Midbrain (tissue), 1 donor: Measurements from ENCODE around the gene EEF1AKMT3.

Experiments
- DNase-seq: peaks from one replicate; lab custom pipeline; 2025; lab: John Stamatoyannopoulos, UW

The EEF1AKMT3 gene

DNA sequence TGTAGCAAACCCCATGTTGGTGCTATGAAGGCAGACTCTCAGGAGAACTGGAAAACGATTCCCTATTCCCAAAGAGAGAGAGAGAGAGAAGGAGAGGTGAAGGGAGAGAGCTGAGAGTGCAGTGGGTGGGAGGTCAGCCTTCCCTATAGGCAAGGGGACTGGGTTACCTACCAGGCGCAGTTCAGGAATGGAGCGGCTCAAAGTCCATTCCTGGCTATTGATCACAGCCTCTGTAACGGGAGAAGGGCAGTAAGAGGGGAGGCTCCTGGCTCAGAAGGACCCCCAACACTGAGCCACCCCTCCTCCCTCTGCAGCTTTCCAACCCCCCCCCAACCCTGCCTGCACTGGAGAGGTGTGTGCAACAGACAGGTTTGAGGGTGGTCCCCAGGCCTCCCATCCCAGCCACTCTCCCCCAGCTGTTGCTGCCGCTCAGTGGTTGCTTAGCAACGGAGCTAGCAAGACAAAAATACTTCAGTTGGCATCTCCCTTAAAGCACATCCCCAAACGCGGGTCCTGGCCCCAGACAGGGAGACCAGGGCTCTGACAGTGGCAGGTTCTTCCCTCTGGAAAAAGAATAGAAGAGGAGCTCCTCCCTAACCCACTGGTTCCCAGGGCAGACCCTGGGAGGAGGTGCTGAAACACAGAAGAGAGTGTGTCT is 37.1 kb upstream of the EEF1AKMT3 start:
- no peak for DNase-seq

DNA sequence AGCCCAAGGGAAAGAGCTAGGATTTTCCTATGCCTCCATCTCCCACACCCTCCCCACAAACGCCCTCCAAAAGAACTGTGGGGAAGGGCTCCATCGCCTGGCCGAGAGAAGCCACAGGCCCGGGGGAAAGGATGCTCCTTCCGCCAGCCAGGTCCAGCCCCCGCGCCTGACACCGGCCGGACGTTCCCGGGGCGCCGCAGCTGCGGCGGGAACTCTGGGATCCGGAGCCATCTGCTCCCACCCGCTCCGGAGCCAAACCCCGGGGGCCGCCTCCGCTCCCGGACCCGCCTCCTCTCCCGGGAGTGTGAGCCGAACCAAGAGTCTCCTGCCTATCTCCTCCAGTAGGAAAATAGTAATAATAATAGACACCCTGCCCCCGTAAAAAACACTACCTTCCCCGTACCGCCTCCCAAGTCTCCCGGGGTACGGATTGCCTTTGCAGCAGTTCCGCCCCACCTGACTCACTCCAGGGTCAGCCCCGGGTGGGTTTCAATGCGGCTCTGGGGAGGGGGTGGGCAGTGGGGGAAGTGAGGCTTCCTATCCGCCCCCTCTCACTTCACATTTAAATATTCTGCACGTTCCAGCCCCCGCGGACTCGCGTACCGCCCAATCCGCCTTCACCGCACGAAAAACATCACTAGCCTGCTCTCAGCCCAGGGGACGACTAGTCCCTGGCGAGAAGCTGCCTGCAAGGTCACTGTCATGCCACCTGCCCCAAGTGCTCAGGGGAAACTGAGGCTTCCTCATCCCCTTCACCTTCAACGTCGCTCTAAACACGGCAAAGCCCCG is 36.3 kb upstream of the EEF1AKMT3 start:
- peak; percentile 35 for DNase-seq

DNA sequence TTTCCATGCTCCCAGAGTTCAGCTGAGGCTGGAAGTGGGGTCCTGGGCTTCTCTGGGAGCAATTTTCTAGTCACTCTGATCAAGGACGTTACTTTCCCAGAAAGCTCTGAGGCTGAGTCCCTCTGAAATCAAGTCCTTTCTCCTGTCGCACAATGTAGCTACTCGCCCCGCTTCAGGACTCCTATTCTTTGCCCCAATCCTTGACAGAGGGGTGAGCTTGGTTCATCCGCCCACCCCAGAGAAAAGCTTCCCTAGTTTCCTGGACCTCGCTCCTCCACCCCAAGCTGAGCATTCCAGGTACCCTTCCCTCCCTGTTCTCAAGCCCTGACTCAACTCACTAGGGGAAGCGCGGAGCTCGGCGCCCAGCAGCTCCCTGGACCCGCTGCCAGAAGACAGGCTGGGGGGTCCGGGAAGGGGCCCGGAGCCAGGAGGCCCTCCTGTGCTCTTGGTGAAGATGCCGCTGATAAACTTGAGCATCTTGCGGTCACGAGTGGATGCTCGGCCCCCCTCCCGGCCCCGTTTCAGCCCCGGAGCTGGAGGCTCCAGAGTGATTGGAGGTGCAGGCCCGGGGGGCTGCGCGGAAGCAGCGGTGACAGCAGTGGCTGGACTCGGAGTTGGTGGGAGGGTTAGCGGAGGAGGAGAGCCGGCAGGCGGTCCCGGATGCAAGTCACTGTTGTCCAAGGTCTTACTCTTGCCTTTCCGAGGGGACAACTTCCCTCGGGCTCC is 35.5 kb upstream of the EEF1AKMT3 start:
- DNase-seq, result no peak

DNA sequence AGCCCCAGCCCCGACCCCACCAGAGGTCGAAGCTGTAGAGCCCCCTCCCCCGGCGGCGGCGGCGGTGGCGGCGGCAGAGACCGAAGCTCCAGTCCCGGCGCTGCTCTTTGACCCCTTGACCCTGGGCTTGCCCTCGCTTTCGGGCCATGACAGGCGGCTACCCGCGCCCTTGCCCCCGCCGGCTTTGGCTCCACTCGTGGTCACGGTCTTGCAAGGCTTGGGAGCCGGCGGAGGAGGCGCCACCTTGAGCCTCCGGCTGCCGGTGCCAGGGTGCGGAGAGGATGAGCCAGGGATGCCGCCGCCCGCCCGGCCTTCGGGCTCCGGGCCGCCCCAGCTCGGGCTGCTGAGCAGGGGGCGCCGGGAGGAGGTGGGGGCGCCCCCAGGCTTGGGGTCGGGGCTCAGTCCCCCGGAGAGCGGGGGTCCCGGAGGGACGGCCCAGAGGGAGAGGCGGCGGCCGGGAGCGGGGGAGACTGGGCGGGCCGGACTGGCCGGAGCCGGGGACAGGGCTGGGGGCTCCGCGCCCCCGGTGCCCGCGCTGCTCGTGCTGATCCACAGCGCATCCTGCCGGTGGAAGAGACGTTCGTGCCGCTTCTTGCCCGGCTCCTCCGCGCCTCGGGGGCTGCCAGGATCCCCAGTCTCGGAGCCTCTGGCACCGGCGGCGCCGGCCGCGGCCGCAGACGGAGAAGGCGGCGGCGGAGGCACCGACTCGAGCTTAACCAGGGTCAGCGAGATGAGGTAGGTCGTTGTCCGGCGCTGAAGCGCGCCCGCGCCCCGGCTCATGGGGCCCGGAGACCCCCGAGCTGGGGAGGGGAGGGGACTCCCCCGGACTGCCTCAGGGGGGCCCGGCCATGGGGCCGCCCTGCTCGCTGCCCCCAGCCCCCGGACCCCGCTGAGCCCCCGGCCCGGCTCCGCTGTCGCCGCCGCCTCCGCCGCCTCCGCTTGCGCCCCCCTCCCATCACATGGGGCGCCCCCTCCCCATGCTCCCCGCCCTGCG is 34.6 kb upstream of the EEF1AKMT3 start:
- no peak for DNase-seq

DNA sequence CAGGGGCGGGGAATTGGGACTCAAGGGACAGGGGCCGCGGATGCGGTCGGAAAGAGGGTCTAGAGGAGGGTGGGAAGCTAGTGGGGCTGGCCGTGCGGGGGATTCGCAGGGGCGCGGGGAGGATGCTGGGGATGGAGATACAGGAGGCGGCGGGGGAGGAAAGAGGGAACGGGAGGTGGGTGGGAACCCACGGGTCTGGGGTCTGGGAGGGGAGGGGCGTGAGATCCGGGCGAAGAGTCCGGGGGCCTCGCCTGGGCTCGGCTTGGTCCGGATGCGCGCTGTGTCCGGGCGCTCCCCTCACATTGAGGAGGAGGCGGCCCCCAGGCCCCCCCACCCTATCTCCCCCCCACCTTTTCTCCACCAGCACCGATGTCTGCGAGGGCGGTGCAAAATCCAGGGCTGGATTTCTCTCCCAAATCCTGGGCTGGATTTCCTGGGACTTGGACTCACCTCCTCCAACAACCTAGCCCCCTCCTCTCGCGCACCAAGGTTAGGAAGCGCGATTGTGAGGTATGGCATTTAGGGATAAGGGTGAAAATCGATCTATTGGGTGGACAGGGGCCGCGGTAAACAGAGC is 33.7 kb upstream of the EEF1AKMT3 start, which contains the start of gene AGAP2:
AGAP2 (minus strand) TSS at position 82 of the 577 bp plus-strand sequence. CDS start 496 bp downstream, outside the sequence.
- DNase-seq, result no peak

DNA sequence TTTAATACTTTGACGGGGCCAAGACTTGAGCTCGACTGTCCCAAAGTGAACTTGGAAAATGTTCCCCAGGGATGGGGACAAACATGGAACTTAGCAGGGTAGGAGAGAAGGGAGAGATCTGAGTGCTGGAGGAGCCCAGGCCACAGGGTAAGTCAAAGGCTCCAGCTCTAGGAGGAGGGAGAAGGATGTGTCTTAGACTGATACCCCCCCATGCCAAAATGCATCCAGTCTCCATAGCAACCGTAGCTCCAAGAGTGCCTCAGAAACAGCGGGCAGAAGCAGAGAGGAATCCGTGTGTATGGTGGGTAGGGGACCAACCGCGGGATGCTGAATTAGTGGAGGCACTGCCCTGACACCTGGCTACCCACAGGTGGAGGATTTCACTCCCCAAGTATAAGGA is 33.0 kb upstream of the EEF1AKMT3 start:
- no peak for DNase-seq

DNA sequence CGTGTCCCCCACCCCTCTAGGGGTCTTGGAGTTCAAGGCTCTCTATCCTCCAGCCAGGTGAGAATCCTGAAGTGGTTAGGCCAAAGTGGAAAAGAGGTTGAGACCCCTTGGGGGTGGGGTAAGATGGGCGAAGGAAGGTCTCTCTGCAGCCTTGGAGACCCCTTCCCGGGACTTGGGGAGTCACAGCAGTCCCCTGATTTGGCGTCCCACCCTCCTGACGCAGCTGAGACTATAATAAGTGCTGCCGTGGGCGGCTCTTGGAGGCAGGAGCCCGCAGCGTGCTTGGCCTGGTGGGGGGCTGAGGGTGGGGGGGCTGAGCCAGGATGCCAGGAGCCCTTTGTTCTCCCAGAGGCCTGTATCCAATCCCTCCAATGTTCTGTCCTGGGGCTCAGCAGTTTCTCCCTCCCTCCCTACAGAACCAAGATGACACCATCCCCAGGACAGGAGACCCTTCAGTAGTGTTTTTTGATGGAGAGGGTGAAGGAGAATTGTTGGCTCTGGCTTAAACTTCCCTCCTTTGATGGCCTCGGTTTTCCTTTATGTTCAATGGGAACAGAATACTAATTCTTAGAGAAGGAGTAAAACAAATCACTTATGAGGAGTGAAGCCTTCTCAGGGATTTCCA is 32.4 kb upstream of the EEF1AKMT3 start:
- DNase-seq, result no peak

DNA sequence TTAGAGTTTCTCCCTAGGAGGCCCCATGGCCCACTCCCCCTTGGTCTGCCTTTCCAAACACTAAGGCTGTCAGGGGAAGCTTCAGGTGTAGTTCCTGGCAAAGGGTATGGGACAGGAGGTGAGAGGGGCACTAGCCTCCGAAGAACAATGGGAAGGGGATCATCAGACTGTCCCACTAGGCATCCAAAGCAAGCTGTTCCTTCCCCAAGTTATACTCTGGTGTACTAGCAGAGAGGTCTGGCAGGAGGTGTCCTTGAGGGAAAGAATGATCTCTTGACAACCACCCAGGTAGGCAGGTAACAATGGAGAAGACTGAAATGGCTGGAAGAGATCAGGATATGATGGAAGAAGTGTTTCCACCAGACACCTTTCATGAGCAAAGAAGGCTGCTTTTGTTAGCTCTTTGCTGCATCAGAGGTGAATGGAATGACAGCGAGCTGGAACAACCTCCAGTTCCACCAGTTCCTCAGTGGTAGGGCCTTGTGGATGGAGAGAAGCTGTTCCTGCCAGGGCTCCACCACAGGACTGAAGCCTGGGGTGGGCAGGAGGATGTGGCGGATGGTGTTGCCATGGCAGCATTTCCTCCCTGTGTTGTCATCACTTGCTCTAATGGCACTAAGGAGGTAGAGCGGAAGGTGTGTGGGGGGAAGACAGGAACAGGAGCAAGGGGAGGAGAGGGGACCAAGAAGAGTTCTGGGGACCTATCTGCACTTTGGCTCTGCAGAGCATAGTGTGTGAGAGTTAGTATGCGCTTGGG is 31.6 kb upstream of the EEF1AKMT3 start:
- no peak for DNase-seq

DNA sequence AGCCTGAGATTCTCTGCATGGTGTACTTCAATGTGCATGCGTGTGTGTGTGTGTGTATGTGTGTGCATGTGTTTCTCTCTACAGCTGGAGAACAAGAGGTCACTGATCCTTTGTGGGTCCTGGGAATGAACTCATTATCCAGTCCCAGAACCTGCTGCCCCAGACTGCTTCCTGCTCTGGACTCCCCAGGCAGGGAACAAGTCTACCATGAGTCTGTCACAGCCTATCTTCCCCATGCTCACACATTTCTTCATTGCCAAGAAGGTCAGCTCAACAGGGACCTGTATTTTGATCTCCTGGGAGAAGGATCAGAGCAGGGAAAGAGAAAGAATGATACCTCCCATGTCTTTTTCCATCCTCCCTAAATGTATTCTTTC is 31.0 kb upstream of the EEF1AKMT3 start:
- DNase-seq, result no peak

DNA sequence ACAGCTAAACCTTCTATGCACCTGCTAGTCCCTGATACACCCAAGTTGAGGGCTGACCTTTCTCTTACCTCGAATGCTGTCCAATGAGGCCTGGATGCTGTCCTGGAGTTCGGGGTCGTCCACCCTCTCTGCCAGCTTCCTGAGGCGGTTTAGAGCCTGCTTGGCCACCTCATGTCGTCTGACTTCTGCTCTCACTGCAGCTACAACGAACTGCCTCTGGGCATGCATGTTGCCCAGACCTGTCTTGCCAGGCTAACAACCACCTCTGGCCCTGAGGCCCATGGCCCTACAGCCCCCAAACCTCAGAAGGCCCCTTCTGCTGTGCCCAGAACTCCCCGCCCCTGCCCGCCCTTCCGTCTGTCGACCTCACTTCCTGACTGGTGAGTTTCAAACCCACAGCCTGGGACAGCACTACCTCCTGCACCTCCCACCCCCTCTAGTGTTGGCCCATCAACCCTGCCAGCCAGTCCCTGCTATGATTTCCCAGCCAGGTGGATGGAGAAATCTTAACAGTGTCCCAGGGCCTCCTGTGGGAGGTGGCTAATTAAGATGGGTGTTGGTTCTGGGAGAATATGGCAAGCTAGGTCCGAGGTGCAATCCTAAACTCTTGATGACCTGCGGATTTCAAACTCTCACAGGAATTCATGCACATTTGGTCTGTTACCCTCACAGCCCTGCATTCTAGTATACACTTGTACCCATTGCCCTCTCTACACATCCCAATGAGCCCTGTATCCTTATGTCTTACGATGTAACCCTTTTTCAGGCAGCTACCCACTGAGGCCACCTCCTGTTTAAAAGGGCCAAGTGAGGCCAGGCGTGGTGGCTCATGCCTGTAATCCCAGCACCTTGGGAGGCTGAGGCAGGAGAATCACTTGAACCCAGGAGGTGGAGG is 30.3 kb upstream of the EEF1AKMT3 start:
- DNase-seq, result no peak

DNA sequence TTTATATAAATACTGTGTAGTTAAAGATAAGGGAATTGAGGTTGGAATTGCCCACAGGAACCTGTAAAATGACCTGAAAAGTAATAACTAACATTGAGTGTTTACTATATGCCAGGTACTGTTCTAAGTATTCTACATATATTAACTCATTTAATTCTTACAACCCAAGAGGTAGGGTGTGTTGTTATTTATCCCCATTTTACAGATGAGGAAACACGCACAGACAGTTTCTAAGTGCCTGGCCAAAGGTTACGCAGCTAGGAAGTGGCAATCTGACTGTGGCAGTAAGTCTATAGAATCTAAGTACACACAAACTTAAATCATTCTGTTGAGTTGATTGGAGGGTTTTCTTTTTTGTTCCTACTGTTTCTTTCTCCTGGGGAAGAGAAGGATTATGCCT is 28.6 kb upstream of the EEF1AKMT3 start:
- no peak for DNase-seq

DNA sequence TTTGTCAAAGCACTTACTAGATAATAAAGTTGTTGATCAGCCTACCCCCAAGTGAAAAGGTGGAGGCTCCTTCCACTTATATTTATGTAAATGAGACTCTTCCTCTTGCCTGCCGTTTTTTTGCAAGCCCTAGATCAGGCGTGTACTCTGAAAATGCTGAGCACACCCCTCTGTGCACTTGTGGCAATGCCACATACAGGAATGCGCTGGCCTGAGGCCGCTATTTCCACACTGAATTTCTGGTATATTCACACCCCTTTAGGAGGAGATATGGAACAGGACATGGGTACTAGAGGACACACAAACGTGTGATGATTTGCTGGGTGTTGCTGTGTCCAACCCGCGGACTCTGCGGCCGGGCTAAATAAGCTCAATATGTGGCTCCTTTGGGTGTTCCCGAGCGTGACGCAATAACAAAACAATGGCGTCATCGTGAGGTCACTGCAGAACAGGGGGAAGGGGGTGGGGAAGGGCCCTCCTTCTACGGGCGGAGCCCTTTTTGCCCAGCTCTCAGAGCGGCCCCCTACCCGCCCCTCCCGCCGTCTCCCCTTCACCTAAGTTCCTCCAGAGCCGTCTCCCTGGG is 28.1 kb upstream of the EEF1AKMT3 start:
- no peak for DNase-seq

DNA sequence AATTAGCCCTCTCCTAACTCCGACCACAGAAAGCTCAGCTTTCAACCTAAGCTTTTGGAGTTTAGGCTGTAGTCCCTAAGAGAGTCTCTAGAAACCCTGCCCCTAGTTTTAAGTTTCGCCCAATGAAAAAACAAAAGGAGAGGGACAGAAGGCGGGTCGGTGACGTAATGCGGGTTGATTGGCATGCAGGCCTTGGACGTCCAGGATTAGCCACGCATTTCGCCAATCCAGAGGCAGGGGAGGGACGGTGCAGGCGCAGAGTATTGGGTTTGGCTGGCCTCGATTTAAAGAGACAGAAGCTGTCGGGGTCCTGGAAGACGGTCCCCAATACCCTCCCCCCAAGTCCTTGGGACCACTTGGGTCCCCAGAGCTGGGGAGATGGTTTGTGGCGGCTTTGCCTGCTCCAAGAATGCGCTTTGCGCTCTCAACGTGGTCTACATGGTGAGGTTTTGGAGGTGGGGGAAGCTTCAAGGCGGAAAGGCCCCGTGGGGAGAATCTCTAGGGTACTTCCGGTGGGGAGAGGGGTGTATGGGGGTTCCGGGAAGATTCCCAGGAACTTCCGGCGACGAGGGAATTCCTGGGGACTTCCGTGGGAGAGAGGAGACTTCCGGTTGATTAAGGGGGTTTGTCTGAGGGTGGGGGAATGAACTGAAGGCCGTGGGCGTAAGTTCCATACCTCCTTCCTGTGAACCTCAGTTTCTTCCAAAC is 27.5 kb upstream of the EEF1AKMT3 start, which contains the start of gene TSPAN31:
TSPAN31 (plus strand) TSS at position 263 of the 708 bp plus-strand sequence; CDS start at position 379, 116 bp downstream.
- peak; percentile 96 for DNase-seq

DNA sequence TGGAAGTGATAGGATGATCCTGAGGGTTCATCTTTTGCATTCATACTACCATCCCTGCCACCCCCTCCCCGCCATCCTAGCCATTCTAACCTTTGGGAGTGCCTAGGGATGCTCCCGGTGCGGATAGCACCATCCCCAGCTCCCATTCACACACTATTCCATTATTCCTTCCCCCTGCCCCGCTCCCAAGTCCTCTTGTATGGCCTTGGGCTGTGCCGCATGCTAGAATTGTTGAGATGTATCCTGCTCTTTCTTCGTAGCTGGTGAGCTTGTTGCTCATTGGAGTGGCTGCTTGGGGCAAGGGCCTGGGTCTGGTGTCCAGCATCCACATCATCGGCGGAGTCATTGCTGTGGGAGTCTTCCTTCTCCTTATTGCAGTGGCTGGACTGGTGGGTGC is 26.9 kb upstream of the EEF1AKMT3 start:
- no peak for DNase-seq

DNA sequence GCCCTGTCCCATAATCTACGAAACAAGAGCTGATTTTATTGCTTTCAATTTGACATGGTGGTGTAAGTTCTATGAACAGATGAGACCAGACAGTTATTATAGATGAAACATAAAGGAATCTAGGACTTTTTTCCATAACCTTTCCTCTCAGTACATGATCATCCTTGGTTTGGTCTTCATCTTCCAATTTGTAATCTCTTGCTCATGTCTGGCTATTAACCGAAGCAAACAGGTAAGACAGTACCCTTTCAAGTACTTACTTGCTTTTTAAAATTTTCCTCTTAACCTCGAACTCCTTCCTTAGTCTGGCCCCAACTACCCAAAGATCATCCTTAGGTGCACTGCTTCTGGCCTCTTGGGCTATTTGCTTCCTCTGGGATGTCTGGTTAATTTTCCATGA is 26.4 kb upstream of the EEF1AKMT3 start:
- no peak for DNase-seq

DNA sequence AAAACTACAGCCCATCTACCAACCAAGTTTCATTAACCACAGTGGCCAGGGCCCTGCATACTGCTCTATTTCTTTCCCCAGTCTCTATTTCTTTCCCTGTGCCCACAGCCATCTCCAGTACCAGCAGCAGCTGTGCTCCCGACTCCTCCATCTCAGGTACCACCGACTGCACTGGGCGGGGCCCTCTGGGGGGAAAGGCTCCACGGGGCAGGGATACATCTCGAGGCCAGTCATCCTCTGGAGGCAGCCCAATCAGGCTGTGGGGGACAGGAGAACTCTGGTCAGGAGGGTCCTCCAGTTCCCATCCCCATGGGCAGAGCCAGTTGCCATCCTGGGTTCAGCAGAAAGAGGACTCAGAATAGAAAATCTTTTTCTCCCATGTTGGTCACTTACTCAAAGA is 23.4 kb upstream of the EEF1AKMT3 start:
- DNase-seq, result no peak

DNA sequence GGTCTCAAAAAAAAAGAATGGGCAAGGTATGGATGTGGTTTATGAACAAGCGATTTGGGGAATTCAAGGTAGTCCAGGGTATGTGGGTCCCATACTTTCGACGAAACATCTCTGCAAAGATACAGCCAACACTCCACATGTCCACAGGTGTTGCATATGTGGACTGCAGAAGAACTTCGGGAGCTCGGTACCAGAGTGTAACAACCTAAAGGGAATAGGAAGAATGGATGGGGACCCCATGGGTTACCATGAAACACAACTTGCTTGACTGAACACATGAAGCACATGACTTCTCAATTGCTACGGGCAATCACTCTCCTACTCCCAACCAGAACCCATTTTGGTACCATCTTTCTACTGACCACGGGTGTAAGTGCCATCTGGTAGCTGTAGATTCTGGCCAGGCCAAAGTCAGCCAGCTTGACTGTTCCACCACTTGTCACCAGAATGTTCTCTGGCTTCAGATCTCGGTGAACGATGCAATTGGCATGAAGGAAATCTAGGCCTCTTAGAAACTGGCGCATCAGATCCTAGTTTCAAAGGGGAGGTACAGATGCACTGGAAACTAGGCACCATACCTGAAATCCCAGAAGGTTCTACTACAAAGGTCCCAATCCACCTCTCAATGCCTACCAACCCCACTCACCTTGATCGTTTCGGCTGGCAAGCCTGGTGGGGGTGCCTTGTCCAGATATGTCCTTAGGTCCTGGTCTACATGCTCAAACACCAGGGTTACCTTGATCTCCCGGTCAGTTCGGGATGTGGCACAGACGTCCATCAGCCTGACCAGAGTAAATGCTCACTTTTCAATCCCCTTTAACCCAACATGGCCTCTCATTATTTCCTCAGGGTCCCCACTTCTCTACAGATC is 21.6 kb upstream of the EEF1AKMT3 start:
- no peak for DNase-seq
